Measurements from ENCODE around the gene MAPK12.

Gene MAPK12

GRCh38 chr22:50232481-50233151, 28.9 kb downstream of the MAPK12 start:
- no peak for DNase-seq (ENCODE audit: low read depth)

- no peak for DNase-seq (ENCODE audit: low read depth)
Observed at GRCh38 chr22:50229370-50229769, 32.1 kb downstream of the MAPK12 start.

DNA sequence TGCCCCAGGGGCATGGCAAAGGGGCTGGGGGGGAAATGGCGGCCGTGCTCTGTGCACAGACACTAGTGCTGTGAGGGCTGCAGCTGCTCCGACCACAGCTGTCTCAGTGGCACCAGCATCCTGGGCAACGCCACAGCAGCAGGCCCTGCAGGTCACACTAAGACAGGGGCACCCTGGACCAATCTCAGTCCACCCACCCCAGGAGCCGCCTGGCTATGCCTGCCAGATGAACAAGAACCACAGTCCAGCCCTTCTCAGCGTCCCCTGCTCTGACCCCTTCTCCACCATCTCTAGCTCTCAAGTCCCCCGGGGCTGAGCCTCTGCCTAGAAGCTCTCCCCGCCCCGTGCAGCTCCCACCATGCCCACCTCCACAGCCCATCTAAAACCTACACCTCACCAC, 33.1 kb downstream of the MAPK12 start:
- DNase-seq (ENCODE audit: low read depth), result no peak

DNA sequence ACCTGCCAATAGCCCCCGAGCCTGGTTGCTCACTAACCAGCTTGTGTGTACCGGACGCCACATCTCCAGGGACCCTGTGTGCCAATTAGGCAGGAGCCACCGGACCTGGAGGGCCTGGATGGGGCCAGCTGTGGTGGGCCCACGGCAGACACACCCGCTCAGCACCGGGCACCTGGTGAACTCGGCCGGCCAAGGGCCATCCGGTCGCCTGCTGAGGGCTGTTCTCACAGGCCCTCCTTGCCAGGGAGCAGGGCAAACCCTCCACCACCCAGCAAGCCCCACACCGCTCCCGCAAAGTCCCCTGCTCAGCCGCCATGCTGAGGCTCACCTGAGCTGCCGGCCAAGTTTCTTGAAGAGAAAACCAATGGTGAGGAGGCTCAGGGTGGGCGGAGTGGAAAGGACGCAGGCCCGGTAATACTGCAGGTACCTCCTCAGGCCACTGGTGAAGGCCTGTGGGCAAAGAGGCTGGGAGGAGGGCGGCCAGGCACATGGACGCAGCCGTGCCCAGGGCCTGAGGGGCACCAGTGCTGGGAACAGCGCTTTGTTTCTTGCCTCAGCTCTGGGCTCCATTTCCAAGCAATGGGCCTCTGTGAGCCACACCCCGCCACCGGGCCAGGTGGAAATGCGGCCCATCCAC, 33.8 kb downstream of the MAPK12 start:
- DNase-seq (ENCODE audit: low read depth), result no peak

GRCh38 chr22:50226875-50227165, 34.7 kb downstream of the MAPK12 start:
- no peak for DNase-seq (ENCODE audit: low read depth)

- DNase-seq (ENCODE audit: low read depth), result no peak
Observed at GRCh38 chr22:50226063-50226874, 35.2 kb downstream of the MAPK12 start.

- DNase-seq (ENCODE audit: low read depth), result no peak
Observed at GRCh38 chr22:50225200-50225969, 36.1 kb downstream of the MAPK12 start.

GRCh38 chr22:50224071-50224470, 37.4 kb downstream of the MAPK12 start:
- DNase-seq (ENCODE audit: low read depth), result no peak

DNA sequence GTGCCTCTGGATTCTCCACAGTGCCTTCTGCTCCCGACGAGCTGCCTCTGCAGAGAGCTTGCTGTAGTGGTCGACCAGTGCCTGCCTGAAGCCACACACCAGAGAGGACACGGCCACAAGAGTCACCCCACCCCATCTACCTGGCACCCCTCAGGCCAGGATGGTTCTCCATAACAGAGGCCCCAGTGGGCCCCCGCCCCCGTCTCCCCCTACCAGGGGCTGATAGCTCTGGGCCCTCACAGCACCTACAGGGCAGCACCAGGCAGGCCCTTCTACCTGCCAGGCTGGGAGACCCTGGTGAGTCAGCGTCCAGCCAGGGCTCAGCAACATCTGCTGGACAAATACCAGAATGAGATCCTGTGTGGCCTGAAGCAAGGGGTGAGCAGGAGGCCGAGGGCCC, 39.0 kb downstream of the MAPK12 start:
- no peak for DNase-seq (ENCODE audit: low read depth)

DNA sequence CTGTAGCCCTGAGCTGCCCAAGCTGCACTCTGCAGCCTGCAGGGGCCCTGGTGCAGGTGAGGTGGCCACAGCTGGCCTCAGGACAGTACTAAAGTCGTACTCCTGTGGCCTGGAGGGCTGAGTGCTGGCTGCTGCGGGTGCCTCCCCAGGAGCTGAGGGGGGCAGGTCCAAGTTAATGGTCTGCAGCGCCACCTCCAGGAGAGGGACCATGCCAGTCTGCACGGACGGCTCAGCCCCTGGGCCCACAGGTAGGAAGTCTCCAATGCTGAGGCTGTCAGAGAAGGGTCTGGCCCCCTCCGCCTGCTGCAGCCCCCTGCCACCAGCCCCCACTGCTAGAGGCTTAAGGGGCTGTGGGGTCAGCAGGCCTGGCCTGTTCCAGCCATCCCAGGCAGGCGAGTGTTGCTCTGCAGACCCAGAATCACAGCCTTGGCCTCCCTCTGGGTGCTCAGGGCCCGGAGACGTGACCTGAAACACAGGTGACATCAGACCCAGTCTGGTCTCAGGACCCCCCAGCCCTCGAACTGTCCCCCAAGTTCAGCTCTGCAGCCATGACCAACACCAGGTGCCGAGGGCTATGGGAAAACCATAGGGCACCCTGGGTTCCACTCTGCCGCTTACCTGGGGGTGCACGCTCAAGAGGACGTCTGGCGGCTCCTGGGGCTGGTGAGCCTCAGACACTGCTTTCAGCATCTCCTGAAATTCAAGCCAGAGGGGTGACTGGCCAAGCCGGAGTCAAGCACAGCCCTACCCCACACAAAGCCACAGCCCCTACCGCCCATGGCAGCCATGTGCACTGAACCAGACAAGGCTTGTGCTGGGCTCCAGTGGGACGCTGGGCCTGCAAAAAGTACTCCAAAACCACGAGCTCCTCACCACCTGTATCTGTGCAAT, 39.8 kb downstream of the MAPK12 start:
- no peak for DNase-seq (ENCODE audit: low read depth)

GRCh38 chr22:50220603-50221409, 40.7 kb downstream of the MAPK12 start:
- no peak for DNase-seq (ENCODE audit: low read depth)

- no peak for DNase-seq (ENCODE audit: low read depth)
Observed at GRCh38 chr22:50219800-50220602, 41.5 kb downstream of the MAPK12 start.

DNA sequence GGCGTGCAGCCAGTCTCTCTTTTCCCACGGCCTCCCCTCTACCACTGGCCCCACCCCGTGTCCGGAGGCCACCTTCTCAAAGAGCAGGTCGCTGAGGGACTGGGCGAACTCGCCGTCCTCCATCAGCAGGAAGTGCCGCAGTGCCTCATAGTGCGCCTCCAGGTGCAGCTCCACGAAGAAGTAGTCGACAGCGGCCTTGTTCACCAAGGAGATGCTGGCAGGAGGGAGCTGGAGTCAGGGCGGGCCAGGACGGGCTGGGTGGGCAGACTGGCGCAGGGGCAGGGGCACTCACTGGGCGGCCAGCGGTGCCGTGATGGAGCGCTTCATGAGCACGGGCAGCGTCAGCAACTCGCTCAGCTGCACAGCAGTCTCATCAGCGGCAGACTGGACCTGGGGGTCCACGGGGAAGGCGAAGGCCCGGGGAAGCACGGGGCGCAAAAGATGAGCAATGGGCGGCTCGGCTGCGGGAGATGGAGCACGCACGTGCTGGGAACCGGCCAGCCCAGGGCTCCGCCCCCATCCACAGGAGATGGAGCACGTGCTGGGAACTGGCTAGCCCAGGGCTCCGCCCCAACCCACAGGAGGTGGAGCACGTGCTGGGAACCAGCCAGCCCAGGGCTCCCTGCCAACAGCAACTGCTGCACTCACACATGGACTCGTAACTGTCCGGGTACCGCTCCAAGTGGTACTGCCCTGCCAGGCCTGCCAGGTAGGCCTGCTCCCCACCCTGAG, 42.3 kb downstream of the MAPK12 start:
- DNase-seq (ENCODE audit: low read depth), result no peak

- DNase-seq (ENCODE audit: low read depth), result no peak
Observed at GRCh38 chr22:50218153-50218995, 43.1 kb downstream of the MAPK12 start.

- no peak for DNase-seq (ENCODE audit: low read depth)
Observed at GRCh38 chr22:50217543-50218152, 43.8 kb downstream of the MAPK12 start.

GRCh38 chr22:50216684-50217520, 44.6 kb downstream of the MAPK12 start:
- no peak for DNase-seq (ENCODE audit: low read depth)

Measured in stimulated activated CD8-positive, alpha-beta memory T cell treated with anti-CD3 and anti-CD28 coated beads, Interleukin-15, amount 100 ng/mL, for 1 hour (primary cell).